SK-N-SH treated with all-trans-retinoic acid at 6 μM for 48 hours (cell line): ENCODE measurements around the gene MAP3K3.

Experiments used
- CSDC2 ChIP-seq: fragments of 250-450 bp; sonication (Bioruptor Pico); IDR thresholded peaks from 2 replicates; pipeline ENCODE4 v1.5.0; 2020; ENCODE audit warnings: mild to moderate bottlenecking, moderate library complexity
- ESRRG ChIP-seq: fragments of 250-450 bp; sonication (Bioruptor Pico); IDR thresholded peaks from 2 replicates; pipeline ENCODE4 v1.6.1; 2021; ENCODE audit warnings: mild to moderate bottlenecking
- SNAI2 ChIP-seq: fragments of 250-450 bp; sonication (Bioruptor Pico); IDR thresholded peaks from 2 replicates; pipeline ENCODE4 v1.5.0; 2020; ENCODE audit warnings: mild to moderate bottlenecking, moderate library complexity
- ZNF565 ChIP-seq: fragments of 450-650 bp; formaldehyde crosslinking; conservative IDR thresholded peaks from 2 replicates; pipeline ENCODE4 v1.5.0; 2020; ENCODE audit warnings: low read depth, mild to moderate bottlenecking, moderate library complexity
- TF ChIP-seq, protein P1 (sequence below): fragments of 250-450 bp; sonication (Bioruptor Pico); IDR thresholded peaks from 2 replicates; pipeline ENCODE4 v1.5.1; 2020; ENCODE audit warnings: low read depth, mild to moderate bottlenecking, moderate library complexity
- TF ChIP-seq, protein P2 (sequence below): fragments of 250-450 bp; sonication (Bioruptor Pico); IDR thresholded peaks from 2 replicates; pipeline ENCODE4 v1.5.0; 2020; ENCODE audit warnings: mild to moderate bottlenecking, moderate library complexity

DNA sequence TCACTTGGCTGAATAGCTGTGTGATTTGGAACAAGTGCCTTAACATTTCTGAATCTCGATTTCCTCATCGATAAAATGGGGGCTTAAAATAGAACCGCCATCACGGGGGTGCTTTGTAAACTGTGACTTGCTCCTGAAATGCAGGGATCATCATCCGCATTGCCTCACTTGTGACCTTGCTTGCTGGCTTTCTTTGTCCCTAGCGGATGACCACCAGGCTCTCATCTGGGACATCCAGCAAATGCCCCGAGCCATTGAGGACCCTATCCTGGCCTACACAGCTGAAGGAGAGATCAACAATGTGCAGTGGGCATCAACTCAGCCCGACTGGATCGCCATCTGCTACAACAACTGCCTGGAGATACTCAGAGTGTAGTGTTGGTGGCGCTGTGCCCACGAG, 33.4 kb upstream of the MAP3K3 start:
- TF ChIP-seq ZNF565 (CRISPR knock-in tag) = no peak
- no peak for TF ChIP-seq ESRRG (CRISPR knock-in tag)
- TF ChIP-seq, protein P1, sequence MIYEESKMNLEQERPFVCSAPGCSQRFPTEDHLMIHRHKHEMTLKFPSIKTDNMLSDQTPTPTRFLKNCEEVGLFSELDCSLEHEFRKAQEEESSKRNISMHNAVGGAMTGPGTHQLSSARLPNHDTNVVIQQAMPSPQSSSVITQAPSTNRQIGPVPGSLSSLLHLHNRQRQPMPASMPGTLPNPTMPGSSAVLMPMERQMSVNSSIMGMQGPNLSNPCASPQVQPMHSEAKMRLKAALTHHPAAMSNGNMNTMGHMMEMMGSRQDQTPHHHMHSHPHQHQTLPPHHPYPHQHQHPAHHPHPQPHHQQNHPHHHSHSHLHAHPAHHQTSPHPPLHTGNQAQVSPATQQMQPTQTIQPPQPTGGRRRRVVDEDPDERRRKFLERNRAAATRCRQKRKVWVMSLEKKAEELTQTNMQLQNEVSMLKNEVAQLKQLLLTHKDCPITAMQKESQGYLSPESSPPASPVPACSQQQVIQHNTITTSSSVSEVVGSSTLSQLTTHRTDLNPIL (CRISPR knock-in tag) = no peak
- no peak for TF ChIP-seq CSDC2 (CRISPR knock-in tag)
- TF ChIP-seq, protein P2, sequence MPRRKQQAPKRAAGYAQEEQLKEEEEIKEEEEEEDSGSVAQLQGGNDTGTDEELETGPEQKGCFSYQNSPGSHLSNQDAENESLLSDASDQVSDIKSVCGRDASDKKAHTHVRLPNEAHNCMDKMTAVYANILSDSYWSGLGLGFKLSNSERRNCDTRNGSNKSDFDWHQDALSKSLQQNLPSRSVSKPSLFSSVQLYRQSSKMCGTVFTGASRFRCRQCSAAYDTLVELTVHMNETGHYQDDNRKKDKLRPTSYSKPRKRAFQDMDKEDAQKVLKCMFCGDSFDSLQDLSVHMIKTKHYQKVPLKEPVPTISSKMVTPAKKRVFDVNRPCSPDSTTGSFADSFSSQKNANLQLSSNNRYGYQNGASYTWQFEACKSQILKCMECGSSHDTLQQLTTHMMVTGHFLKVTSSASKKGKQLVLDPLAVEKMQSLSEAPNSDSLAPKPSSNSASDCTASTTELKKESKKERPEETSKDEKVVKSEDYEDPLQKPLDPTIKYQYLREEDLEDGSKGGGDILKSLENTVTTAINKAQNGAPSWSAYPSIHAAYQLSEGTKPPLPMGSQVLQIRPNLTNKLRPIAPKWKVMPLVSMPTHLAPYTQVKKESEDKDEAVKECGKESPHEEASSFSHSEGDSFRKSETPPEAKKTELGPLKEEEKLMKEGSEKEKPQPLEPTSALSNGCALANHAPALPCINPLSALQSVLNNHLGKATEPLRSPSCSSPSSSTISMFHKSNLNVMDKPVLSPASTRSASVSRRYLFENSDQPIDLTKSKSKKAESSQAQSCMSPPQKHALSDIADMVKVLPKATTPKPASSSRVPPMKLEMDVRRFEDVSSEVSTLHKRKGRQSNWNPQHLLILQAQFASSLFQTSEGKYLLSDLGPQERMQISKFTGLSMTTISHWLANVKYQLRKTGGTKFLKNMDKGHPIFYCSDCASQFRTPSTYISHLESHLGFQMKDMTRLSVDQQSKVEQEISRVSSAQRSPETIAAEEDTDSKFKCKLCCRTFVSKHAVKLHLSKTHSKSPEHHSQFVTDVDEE (CRISPR knock-in tag) = no peak
- no peak for TF ChIP-seq SNAI2 (CRISPR knock-in tag)
